NCI-H128 (cell line): ENCODE measurements around the gene KDM2B.

Source experiments
- DNase-seq: peaks from one replicate; lab custom pipeline; 2025; ENCODE audit not compliant: unreplicated experiment; lab: John Stamatoyannopoulos, UW

Gene KDM2B

DNA sequence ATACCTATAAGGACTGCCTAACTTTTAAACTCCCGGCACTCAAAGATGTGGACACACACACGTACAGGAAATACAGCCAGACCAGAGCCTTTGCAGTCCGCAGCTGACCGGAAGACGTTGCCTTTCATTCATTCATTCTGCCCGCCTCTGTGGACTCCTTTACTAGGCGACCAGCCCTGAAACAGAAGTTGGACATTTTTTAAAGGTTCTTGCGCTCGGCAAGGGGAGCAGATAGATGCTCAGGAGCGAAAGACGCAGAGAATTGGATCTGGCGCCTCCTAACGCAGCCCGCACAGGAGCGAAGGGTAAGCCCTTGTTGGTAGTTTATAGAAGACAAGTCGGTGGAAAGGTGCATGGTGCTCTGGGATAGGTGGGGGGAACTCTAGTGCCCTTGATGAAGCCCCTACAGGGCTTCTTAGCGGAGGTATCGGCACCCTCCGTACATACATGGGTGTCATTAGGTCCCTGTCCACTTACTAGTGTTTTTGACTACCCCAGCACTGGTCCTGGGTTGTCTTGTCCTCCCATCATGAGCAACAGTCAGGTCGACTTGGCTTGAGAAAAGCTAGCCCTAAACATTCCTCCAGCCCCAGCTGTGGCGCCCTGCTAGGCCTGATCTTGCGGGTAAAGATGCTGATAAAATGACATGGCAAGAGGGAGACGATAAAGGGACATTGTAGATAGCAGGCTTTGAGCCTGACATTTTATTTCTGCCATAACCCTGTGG is at the start of gene KDM2B:
Gene KDM2B, minus strand, starts transcription at position 65 of the 727 bp plus-strand sequence. CDS start 112 bp downstream, outside the sequence.
- no peak for DNase-seq

DNA sequence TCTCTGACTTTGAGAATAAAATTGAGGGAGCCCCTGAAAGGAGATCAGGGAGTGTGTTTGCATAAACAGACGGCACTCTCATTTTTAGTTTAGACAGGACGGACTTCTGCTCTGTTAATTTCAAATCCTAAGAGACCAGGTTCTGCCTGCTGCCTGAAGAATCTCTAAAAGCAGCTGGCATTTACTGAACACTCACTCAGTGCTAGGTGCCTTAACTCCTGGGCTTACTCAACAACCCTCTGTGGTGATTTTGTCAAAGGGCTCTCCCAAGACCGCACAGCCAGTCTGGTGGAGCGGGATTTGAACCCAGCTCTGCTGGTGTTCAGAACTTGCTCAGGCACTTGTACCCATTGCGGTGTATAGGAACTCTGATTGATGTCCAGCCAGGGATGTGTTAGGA is 47.7 kb upstream of the KDM2B start:
- DNase-seq: no peak

DNA sequence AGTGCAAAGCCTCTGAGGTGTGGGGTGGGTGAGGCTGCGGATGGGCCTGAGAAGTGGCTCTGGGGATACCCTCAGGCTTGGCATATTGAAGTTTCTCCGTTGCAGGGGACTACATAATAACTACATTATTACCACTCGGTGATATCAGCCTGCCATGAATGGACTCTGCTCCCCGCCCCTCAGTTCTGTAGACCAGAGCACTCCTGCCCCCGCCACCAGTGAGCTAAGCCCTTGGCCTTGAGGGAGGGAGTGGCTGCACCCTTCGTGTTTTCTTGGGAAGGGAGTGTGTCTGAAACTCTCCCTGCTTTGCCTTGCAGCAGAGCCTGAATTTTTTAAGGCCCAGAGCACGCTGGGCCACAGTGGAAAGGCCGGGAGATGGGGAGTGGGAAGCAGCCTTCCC is 47.2 kb upstream of the KDM2B start:
- DNase-seq: no peak

DNA sequence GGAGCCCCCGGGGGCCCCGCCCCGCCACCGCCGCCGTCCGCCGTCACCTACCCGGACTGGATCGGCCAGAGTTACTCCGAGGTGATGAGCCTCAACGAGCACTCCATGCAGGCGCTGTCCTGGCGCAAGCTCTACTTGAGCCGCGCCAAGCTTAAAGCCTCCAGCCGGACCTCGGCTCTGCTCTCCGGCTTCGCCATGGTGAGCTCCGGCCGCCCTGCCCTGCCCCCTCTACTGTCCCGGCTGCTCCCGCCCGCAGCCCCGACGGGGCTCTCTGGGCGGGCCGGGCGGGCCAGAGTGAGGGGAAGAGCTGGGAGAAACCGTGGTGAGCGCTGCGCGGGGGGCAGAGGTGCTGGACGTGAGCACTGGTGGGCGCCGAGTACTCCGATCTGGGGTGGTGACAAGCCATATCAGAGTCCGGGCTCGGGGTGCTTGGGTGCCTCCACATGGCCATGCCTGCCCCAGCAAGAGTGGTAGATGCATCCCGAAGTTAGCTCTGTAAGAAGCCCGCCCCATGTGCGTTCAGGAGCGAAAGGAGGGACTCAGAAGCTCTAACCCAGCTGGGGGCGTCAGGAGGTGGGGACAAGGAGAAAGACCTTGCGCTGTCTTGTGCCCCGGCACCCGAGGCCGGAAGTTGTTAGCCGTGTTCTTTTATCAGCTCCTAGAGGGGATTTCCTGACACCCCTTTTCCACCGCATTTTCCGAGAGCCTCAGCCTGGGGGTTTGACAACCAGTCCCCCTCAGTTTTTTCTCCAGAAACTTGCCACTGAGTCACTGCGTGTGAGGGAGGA is 46.2 kb upstream of the KDM2B start:
- no peak for DNase-seq

DNA sequence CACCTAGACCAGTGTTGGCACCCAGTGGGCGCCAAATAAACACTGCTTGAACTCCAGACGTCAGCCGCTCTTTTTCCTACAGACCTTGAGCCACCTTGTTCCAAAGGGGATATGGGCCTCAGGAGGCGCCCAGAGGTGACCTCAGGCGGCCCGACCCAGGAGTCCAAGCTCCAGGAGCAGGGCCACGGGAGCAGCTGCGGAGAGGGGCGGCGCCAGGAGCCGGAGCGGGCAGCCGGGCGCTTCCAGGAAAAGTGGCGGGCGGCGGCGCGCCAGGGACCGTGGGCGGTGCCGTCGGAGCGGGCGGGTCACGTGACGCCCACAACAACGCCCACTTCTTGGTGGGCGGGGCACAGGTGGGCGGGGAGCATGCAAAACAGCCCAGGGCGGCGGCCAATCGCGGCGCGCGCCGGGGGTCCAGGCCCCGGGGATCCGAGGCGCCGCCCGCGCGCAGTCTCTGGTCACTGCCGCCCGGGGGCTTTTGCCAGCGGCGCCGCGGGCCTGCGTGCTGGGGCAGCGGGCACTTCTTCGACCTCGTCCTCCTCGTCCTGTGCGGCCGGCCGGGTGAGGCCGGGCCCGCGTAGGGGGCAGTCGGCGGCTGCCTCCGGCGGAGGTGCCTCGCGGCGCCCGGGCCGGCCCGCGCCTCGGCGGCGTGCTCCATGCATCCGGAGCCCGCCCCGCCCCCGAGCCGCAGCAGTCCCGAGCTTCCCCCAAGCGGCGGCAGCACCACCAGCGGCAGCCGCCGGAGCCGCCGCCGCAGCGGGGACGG is 45.4 kb upstream of the KDM2B start, which contains the start of gene ORAI1:
Gene ORAI1, plus strand, starts transcription at position 444 of the 766 bp plus-strand sequence.
- peak; percentile 85 for DNase-seq

DNA sequence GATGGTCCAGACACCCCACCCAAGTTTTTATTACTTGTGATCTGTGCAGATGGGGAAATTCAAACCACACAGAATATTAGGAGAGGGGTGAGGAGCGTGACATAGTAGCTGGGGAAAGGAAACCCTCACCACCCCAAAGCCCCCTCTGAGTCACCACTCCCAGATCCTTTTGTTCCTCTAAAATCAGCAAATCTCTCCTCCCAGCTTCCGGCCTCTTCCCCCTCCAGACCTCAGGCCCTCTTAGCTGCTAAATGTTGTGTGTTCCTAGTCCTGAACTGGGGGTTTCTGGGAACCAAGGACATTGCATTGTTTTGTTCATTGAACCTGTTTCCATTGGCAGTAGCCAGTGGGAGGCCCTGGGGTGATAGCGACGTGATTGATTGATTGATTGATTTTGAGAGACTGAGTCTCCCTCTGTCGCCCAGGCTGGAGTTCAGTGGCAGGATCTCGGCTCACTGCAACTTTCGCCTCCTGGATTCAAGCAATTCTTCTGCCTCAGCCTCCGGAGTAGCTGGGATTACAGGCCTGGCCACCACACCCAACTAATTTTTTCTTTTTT is 39.6 kb upstream of the KDM2B start:
- no peak for DNase-seq

DNA sequence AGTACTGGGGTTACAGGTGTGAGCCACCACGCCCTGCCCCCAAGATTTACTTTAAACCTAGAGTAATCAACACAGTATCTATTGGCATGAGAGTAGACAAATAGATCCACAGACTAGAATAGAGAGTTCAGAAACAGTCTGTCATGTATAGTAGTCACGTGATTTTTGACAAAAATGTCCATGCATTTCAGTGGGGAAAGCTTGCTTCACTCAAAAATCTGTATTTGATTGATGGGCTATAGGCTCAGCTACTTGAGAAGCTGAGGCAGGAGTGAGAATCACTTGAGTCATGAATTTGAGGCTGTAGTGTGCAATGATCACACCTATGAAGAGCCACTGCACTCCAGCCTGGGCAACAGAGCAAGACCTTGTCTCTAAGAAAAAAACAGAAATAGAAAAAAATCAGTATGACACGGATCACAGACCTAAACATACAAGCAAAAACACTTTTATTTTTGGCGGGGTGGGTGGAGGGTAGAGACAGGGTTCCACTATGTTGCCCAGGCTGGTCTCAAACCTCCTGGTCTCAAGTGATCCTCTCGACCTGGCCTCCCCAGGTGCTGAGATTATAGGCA is 37.9 kb upstream of the KDM2B start:
- no peak for DNase-seq

DNA sequence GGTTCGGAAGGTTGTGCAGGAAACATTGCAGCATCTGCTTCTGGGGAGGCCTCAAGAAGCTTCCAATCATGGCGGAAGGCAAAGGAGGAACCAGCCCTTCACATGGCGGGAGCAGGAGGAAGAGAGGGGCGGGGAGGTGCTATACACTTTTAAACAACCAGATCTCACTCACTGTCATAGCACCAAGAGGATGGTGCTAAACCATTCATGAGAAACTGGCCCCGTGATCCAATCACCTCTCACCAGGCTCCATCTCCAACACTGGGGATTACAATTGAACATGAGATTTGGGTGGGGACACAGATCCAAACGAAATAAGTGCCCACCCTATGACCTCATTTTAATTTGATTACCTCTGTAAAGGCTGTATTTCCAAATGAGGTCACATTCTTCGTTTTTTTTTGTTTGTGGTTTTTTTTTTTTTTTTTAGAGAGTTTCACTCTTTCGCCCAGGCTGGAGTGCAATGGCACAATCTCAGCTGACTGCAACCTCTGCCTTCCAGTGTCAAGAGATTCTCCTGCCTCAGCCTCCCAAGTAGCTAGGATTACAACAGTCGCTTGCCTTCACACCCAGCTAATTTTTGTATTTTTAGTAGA is 34.1 kb upstream of the KDM2B start:
- no peak for DNase-seq

DNA sequence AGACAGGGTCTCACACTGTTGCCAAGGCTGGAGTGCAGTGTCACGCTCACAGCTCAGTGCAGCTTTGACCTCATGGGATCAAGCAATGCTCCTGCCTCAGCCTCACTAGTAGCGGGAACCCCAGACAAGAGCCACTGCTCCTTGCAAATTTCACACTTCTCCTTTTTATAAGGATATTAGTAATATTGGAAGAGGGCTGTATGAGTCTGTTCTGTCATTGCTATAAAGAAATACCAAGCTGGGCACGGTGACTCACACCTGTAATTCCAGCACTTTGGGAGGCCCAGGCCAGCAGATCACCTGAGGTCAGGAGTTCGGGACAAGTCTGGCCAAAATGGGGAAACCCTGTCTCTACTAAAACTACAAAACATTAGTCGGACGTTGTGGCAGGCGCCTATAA is 32.6 kb upstream of the KDM2B start:
- DNase-seq: no peak

DNA sequence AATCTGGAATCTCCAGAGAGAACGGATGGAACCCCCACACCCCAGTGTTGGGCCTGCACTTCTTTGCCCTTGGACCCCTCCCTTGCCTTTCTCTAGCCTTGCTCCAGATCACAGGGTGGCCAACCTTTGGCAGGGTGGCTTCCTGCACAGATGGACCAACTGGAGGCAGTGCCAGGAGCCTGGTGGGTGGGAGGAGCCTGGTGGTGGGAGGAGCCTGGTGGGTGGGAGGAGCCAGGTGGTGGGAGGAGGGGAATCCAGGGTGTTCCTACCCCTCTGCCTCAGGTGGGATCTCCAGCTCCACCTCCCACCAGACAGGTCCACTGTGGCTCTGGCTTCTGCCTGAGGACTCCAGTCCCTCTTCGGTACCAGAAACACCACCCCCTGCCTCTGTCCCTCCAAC is 30.5 kb upstream of the KDM2B start:
- DNase-seq: no peak

DNA sequence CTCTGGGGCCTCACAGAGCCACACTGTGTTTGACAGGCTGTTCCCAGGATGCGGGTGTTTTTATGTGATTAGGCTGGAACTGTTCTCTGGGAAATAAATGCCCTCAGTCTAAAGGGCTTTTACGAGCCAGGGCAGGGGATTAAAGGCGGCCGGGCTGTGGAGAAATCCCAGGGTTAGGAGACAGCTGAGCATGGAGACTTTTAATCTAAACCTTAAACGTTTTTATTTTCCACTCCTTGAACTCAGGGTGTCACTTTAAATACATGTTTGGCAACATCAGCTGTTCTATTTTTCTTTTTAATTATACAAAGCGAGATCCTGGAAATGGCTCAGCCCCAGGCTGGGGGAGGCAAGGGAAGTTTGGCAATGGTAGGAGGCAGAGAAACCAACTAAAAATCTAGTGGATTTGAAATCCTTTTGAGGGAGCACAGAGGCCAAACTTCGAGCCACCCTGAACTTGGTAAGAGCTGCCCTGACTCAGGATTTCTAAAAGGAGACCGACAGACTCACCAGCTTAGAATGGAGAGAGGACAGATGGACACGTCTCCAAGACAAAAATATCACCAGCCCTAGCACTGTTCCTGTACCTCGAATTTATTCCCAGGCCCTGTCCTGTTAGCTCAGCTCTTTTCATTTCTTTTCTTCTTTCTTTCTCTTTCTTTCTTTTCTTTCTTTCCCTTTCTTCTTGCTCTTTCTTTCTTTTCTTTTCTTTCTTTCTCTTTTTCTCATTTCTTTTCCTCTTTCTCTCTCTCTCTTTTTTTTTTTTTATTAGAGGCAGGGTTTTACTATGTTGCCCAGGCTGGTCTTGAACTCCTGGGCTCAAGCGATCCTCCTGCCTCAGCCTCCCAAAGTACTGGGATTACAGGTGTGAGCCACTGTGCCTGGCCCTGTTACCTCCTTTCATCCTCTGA is 29.7 kb upstream of the KDM2B start:
- DNase-seq: no peak

DNA sequence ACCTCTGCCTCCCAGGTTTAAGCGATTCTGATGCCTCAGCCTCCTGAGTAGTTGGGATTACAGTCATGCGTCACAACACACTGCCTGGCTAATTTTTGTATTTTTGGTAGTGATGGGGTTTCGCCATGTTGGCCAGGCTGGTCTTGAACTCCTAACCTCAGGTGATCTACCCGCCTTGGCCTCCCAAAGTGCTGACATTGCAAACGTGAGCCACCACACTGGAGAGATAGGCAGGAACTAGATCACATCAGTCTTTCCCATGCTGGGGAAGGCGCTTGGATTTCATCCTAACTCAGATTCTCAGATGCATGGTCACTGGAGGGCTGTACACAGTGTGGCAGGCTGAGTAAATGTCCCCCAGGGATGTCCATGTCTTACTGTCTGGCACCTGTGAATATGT is 27.5 kb upstream of the KDM2B start:
- no peak for DNase-seq

DNA sequence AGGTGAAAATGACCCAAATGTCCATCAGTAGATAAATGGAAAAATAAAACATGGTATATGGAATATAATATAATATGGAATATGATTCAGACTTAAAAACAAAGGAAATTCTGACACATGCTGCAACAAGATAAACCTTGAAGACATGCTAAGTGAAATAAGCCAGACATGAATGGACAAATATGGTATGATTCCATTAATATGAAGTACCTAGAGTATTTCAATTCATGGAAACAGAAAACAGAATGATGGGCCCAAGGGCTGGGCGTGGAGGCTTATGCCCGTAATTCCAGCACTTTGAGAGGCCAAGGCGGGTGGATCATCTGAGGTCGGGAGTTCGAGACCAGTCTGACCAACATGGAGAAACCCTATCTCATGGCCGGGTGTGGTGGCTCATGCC is 22.8 kb upstream of the KDM2B start:
- no peak for DNase-seq

DNA sequence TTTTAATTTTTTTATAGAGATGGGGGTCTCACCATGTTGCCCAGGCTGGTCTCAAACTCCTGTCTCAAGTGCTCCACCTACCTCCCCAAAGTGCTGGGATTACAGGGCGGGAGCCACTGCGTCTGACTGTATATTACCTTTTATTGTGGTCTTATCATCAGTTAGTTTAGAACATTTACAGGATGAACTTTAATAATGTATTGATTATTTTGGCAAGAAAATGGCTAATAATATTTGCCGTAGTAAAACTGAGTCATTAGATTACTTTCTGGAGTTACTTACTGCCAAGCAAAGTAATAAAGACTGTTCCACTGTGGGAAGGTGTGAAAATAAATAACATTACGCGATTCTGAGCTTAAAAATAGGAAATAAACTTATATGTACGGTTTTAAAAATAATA is 21.9 kb upstream of the KDM2B start:
- DNase-seq: no peak

DNA sequence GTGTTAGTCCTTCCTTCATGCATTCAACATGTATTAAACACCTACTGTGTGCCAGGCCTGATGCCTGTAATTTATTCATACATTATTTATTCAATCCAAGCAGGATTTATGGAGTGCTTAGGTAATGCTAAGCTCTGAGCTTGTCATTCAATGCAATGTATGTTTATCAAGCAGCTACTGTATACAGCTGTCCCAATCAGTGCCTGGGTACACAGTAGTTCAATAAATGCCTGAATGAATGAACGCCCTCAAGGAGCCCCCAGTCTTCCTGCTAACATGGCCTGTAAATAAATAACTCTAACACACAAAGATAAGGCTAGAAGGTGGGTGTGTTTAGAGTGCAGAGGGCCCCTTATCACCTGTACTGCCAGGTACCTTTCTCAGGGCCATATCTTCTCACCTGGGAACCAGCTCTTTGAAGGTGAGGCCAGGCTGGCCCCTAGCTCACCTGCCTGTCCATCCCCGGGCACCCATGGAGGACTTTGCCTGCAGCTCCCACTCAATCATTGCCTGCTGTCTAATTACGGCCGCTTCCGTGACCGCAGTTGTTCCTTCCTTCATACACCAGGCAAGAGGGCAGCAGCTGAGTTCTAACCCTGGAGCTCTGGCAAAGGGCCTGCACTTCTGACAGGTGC is 20.0 kb upstream of the KDM2B start:
- no peak for DNase-seq

DNA sequence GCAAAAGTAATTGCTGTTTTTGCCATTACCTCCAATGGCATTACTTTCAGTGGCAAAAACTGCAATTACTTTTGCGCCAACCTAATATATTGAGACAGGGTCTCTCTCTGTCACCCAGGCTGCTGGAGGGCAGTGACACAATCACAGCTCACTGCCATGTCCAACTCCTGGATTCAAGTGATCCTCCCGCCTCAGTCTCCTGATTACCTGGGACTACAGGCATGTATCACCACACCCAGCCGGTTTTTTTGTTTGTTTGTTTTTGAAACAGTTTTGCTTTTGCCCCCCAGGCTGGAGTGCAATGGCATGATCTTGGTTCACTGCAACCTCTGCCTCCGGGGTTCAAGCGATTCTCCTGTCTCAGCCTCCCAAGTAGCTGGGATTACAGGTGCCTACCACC is 15.7 kb upstream of the KDM2B start:
- DNase-seq: no peak

DNA sequence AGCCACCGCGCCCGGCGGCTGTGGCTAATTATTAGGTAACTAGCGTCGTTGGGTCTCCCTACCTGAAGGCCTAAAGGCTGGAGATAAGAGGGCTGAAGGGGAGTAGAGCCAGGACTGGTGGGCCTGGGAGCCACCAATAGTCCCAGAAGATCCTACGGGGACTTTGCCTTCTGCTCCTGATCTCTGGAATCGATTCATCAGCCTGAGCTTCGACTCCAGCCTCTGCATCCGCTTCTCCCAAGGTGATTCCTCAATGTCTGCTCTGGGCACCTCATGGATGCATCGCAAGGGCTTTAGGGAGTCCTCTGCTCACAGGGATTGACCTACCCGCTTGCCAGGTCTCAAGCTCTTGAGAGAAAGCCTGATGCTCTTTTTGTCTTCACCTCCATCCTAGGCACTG is 14.7 kb upstream of the KDM2B start:
- DNase-seq: no peak

DNA sequence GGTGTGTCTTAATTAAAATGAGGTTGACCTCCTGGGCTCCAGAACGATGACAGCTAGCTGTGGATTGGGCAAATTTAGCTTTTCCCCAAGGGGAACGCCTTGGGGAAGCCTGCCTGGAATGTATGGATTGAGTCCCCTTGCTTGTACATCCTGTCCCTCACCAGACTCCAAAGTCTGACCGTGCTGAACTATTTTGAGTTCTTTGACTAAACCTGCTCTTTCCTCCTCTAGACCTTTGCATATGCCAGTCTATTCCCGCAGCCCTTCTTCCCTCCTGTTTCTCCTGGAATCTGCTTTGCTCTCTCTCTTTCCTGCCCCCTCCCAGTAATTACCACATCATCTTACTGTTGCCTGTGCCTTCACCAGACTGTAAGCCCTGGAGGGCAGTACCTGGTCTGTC is 11.5 kb upstream of the KDM2B start:
- no peak for DNase-seq

DNA sequence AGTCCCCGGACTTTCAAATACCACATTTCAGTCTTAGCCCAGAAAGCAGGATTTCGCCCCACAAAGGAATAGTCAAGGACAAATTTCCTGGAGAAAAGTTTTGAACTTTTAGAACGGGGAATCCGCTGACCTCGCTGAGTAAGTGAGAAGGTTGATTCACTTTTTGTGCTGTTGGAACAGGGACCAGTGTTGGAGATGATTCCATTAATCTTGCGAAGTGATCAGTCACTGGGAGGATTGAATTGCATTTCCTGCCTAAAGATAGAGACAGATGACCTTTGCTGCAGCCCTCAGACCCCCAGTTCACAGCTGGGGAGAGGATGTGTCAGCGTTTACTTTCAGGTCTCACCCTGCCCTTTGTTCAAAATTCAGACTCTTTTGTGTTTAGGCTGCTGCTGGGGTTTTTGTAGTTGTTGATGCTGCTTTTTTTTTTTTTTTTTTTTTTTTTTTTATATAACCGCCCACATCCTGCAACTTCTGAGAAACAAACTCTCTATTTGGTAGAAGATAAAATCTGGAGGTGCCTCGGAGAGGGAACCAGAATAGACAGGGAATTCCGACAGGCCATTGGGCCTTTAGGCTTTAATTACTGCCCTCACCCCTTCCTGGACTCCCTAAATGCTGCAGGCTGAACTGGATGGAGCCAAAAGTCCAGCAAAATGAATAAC is 9.8 kb upstream of the KDM2B start:
- no peak for DNase-seq
